GM19035 (cell line): Measurements from ENCODE around the gene SCAANT1.

Source experiments
- ATAC-seq: cut with Tn5 transposase; IDR thresholded peaks from one replicate; pipeline ENCODE4 v1.9.1; 2021; ENCODE audit not compliant: unreplicated experiment

SCAANT1 gene

DNA sequence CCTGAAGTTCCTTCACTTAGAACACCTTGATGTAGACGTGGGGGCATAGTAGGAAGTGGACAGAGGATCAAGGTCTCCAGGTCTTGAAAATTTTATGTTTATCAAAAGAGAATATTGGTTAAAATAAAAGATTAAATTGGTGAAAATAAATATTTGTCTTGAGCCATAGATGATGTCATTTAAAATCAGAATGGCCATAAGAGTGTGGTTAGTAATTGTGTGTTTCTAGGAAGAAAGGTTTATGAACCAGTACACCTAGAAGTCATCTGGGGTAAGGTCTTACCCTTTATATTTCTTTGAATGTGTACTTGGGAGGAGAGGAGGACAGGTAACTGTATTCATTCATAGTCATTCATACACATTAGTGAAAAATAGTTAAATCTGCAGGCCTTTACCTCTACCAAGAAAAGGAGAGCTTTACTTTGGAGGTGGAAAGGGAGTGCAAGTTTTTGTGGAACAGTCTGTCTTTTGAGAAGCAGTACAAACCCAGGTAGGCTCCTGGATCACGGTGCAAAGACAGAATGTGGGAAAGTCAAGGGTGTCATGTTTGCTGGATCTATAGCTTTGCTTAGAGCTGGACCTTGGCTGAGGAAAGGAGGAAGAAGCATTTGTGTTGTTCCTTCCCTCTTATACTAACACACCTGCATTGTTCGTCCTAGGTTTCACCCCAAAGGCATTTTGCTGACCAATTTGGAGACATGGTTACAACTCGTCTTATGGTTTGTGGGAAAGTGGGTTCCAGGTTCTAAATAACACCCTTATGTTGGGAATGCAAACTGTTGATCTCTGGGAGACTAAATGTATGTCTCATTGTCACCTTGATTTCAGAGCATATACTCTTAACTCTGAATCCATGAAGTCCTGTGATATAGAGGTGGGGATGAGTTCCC lies 6.2 kb downstream of the SCAANT1 start:
- ATAC-seq = no peak

DNA sequence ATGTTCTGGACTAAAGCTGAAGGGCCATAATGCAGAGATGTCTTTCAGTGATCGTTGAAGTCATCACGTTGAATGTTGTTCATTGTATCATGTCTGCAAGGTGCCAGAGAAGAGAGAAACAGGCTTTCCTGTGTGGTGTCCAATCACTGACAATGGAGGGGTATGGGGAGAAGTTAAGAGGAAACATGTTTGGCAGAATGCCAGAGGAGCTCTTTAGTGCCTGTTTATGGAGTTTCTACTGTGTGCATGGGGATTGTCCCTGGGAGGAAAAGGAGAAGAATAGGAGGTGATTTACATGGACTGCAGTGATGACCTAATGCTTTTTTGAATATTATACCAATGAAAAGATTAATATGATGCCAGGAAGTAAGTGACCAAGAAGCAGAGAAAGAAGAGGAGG lies 11.7 kb downstream of the SCAANT1 start:
- no peak for ATAC-seq

DNA sequence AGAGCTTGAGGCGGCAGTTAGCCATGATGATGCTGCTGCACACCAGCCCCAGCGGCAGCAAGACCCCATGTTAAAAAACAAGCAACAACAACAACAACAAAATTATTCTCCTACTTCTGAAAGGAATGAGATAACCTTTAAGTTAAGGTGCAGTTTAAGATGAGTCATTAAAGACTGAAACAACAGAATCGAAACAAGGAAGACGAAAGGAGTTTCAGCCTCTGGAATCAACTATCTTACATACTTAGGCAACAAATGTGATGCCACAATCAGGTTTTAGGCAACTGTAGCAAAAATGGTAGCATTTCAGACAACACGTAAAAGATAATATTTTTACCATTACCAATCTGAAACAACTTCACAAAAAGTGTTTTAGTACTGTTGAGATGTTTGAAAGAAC lies 12.2 kb downstream of the SCAANT1 start:
- ATAC-seq = no peak

DNA sequence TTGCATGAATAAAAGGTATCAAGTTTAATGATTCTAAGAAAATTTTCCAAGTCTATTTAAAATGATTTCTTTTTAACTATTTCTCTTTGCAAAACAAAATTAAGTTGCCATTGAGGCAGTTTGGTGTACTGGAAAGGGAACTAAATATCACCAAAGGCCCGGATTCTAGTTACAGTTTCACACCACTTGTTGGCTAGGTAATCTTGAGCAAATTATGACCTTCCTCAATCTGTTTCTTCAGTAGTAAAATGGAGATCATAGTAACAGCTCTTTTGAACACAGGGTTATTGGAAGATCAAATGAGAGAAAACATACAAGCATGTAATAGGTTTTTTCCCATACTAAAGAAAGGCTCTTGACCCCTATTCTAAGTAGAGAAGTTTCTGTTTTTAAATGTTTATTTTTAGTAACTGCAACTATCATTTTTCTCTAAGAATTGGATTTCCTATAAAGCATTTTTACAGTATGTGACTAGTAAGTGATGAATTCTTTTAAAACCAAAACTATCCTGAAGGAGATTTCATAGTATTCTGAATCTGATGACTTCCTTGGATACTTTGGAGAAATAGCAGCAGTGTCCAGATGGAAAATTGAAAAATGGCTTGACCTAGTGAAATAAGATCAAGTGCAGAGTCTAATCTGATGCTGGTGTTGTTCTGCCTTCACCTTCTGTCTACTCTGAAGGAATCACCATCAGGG lies 15.7 kb downstream of the SCAANT1 start:
- peak; percentile 71 for ATAC-seq

DNA sequence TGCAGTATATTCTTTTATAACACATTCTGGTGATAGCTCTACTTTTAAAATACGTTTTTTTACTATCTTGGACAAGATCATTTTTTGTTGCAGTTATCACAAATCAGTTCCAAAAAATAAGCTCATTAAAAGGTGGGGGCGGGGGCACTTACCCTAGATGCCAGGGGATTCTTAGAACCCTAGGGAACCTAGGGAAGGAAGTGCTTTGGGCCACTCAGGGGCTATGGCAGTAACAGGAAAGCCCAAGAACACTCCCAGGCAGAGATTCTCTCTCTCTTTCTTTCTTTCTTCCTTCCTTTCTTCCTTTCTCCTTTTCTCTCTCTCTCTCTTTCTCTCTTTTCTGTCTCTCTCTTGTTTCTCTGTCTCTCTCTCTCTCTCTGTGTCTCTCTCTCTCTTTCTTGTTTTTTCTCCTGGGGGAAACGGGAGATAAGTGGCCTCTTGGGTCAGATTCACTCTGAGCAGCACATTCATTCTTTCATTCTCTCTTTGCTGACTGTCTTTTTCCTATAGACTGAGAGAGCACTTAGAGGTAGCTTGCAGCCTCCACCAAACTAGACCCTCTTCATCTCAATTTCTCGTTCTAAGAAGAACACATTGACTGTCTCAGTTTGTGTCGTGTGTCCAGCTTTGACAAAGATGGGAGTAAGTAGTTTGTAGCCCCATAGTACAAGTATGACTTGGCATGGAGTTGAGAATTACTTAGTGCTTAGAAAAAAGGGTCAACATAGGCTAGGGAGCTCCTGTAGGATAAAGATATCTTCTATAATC lies 16.6 kb downstream of the SCAANT1 start:
- ATAC-seq = no peak

DNA sequence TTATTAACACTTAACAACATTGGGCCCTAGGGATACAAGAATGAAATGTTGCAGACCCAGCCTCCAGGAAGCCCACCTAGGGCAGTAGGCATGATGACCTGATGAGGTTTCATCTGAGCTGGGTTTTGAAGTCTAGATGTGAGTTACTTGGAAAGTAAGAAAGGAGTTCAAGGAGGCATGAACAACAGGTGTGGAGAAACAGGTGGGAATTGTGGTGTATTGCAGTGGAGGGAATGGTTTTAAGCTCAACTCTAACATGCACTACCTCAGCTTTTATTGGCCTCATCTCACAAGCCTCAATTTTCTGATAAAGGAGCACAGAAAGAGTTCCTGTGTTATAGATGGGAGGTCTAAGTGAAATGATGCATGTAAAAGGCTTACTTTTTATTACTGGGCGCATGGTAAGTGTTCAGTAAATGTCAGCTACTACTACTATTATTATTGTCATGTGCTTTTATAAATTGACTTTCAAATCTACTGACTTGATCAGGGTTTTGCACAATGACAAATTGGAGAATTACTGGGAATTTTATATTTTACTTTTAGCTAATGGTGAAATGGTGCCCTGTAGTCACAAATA lies 19.3 kb downstream of the SCAANT1 start:
- no peak for ATAC-seq

DNA sequence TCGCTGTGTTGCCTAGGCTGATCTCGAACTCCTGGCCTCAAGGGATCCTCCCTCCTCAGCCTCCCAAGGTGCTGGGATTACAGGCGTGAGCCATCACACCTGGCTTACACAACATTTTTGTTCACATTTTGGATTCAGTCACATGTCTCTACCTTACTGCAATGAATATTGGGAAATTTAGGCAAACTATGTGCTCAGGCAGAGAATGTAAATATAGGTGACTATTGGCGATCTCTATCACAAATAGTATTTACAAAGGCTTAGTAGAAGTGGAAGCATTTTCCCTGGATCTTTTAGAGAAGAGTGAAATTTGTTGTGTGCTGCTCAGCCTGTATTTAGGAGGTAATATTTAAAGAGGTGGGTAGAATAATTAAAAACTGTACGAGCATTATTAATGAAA lies 20.7 kb downstream of the SCAANT1 start:
- no peak for ATAC-seq

DNA sequence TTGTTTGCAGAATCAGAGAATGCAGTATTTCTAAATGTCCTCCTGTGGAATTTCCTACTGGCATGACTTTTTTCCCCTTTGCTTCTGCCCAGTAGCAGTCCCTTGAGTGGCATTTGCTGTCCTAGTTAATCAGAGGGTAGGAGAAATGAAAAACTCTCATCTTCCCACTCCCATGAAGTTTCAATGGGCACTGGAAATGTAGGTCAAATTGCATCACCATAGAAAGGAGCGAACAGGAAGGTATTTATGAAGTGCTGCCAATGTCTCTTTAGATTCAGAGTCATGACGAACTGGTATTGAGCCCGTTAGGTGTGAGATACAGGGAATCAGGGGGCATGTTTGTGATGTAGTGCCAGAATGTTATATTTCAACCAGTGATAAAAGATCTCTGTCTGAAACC lies 25.3 kb downstream of the SCAANT1 start:
- no peak for ATAC-seq

DNA sequence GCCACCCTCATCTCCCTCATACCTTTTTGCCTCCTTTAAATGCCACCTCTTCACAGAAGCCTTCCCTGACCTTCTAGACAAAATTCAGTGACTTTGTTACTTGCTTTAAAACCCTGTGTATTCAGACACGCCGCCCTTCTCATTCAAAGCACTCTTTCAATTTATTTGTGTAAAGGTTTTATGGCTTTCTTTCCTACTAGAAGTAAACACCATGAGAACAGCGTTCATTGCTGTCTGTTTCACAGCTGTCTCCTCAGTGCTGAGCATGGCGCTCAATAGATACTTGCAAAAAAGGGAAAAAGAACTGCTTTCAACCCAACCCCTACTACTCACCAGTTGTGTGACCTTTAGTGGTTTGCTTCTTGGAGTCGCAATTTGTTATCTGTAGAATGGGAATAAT lies 31.5 kb downstream of the SCAANT1 start:
- ATAC-seq = no peak

DNA sequence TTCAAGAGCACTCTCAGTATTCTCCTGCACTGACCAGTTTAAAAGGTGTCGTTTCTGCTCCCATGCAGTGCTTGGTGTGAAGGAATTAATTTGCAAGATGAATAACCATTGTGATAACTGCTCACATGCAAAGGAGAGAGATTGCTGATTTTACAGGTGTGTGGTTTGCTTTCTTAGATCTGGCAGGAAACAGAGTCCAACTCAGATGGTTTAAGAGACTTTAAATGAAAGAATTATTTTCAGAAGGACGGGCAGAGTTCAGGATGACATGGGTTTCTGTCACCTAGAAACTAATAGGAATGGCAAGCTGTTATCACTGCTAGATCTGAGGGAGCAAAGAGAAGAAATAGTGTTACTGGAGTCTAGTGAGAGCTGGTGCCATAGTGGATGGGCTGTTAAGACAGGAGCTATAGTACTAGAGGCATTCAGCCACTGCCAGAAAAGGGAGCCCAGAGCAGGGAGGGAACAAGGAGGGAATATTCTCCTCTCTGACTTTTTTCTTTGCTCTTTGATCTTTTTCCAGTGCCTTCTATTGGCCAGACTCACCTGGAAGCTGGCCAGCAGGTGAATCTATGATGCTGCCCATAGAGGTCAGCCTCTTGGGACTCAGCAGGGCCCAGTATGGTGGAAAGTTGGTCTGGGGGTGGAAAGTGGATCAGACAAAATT lies 33.7 kb downstream of the SCAANT1 start:
- no peak for ATAC-seq

DNA sequence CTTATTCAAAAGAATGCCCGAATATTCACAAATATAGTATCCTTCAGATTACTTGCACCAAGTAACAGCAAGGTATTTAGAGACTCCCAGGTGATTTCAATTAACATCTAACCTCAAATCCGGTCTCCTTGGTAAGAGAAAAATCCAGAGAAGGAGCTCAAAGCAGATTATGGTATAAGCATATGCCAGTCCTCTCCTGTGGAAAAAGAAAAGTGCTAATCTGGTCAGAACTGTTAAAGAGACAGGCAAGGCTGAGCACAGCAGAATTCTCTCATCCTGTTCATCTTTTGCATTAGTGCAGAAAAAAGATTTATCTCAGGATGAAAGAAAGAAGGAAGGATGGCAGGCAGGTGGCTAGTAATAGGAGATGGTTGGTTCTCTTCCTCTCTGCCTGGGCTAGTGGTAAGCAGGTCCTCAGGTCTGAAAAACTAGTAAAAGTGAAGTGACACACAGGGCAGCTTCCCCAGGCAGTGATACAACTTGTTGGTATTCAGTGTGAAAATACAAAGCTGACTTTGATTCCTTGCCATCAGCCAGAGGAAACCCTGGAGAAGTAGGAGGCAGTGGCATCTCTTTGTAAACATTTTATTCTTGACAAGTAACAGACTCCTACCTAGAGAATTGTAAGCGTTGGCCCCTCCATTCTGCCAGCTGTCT lies 34.3 kb downstream of the SCAANT1 start:
- ATAC-seq = no peak

DNA sequence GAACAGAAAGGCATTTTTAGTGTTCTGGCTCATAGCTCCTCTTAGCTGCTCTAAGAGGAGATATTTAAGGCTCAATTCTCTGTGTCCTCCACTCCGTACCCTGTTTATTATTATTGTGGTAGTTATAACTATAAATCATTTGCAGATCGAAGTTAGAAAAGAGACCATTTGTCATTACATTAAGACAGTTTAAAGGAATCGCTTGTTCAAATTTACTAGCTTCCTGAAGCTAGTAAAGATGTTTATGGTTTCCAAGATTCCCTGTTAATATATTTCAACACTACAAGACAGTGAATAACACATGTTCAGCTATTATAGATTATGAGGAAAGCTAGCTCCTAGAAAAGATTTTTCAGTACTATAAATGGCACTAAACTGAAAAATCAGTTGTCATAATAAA lies 35.9 kb downstream of the SCAANT1 start:
- no peak for ATAC-seq

DNA sequence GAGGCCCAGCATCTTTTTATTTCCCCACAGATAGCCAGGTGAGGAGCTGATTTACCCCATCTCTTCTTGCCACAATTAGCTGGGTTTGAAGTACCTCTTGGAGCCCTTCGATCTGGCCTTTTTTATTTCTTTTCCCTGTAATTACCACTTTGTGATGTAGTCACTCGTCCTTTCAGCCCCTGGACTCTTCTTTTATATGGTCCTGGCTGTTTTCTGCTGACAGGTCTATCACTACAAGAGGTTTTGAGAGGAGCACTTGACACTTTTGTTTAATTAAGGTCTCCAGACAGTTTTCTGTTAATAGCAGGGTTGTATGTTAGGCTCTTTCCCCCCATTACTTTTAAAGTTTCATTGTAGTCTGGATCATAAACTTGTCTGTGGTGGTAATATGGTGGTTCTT lies 36.7 kb downstream of the SCAANT1 start:
- no peak for ATAC-seq

DNA sequence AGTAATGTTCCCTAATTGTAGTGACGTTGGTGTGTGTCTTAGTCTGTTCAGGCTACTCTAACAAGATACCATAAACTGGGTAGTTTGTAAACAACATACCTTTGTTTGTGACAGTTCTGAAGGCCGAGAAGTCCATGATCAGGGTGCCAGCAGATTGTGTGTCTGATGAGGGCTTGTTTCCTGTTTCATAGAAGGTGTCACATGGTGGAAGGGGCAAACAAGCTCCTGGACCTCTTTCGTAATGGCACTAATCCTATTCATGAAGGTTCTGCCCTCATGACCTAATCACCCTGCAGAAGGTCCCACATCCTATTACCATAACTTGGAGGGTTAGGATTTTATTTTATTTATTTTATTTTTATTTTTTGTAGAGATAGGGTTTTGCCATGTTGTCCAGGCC lies 37.4 kb downstream of the SCAANT1 start:
- no peak for ATAC-seq

DNA sequence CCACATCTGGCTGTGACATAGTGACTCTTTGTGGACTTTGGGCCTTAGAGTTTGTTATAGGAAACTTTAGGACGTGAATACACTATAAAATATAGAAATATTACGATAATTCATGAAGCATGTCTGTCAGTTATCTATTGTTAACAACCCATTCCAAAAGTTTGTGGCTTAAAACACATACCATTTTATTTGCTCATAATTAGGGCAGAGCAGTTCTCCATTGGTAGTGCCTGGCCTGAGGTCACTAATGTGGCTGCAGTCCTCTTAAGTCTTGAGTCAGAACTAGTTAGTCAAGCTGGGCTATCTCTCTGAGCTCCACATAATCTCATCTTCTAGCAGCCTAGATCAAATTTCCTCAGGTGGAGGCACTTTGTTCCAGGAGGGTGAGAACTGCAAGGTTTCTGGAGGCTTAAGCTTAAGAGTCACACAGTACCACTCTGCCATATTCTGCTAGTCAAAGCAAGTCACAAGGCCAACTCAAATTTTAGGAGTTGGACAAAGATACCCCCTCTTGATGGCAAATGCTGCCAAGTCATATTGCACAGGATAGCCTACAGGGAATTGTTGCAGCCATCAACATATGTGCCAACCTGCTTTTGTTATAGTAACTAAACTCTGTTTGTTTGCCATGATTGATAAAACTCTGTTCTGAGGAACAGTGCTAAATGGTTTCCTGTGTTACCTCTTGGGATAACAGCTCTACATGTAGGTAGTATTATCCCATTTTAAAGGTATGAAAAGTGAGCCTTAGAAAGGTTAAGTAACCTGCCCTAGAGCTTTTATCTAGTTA lies 39.9 kb downstream of the SCAANT1 start:
- ATAC-seq = no peak

DNA sequence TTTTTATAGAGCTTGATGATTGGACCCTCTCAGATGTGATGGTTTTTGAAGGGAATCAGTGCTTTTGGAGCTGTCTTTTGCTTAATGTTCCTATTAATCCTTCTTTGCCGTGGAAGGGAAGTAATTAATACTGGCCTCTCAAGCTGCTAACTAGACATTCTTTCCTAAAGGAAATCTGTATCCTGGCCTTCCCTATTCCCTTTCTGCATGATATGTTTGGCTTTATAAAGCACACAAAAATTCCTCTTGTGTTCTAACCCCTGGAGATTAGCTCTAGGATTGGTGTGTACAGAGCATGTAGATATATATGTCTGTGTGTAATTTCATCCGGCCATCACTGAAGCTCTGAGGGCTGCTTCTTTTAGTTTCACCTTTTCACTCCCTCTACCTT lies 41.6 kb downstream of the SCAANT1 start:
- no peak for ATAC-seq

DNA sequence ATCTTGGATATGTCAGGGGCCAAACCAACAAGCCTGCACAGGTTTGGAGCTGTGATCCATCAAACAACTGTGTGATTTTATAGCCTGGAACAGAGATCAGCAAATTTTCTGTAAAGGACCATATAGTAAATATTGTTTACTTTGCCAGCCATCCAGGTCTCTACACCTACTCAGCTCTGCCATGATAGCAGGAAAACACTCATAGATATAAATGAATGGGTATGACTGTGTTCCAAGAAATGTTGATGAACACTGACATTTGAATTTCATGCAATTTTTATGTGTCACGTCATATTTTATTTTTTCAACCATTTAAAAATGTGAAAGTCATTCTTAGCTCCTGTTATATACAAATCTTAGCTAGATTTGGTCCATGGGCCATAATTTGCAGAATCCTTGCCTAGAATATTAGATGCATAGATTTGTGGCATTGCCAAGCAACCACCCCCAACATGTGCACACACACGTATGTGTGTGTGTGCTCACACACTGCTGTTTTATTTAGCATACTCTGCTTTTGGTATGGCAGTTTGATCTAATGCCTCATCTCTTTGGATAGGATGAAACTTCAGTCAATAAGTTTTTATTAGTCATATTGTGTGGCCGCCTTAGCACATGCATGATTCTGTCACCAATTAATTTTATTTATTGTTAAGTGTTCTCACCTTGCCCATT lies 42.1 kb downstream of the SCAANT1 start:
- ATAC-seq = no peak

DNA sequence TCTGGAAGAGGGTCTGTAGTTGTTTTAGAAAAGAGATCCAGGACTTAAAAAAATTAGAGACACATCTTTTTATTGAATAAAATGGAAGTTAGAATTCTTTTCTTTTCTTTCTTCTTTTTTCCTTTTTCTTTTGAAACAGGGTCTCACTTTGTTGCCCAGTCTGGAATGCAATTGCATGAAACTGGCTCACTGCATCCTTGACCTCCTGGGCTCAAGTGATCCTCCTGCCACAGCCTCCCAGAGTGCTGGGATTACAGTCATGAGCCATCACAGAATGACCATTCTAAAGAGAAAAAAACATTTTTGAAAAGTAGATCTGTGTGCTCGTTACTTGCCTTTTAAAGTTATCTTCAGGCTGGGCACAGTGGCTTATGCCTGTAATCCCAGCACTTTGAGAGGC lies 45.0 kb downstream of the SCAANT1 start:
- ATAC-seq = no peak

DNA sequence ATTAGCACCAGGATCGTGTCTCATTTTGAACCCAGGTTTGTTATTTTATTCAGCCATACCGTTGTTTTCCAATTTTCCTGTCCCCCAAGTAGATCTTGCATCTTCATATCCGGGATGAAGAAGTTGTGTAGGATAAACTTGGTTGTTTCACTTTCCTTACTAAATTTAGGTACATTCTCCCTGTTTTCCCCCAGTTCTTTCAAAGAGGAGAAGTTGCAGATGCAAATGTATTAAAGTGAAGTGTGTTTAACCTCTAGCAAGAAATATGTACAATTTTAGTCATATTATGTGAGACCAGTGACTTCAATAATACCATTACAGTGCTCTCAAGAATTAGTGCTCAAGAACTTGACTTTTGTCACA lies 47.2 kb downstream of the SCAANT1 start:
- no peak for ATAC-seq
